PC-9 (cell line): Measurements from ENCODE around the gene MAPK8IP3. TPM values are rescaled to one million over a fixed set of nuclear protein-coding genes. Genes with fewer than 3 reads are reported as not detected.

ENCODE experiments used
- BruUV-seq: library from RNA; stranded (reverse); fragments of 400-500 nt; replicated peaks from 2 replicates; lab custom pipeline; 2021; lab: Mats Ljungman, UMichigan
- CTCF ChIA-PET: fragments of 300-600 bp; sonication (Branson Sonifier 250); formaldehyde crosslinking; loops from one replicate; lab custom pipeline; 2022; ENCODE audit warnings: antibody characterized with exemption; lab: Charles Lee
- POLR2A ChIA-PET: fragments of 300-600 bp; sonication (Branson Sonifier 250); formaldehyde crosslinking; loops from one replicate; lab custom pipeline; 2022; ENCODE audit warnings: antibody characterized with exemption; ENCODE audit not compliant: unreplicated experiment; lab: Charles Lee
- DNase-seq, 2 experiments: peaks; one replicate each; pipeline versions ENCODE4 v3.0.0 to v3.0.0-alpha.2; 2015 to 2022; ENCODE audit warnings: mixed read lengths in 1 of 2
- H2AFZ ChIP-seq: fragments of 200-600 bp; sonication (generic); 2 replicates; pipeline ENCODE4 v1.8.1; 2017; ENCODE audit warnings: antibody characterized with exemption
- H3F3A ChIP-seq: fragments of 200-600 bp; sonication (generic); 2 replicates; pipeline ENCODE4 v1.8.1; 2017; ENCODE audit warnings: antibody characterized with exemption, mild to moderate bottlenecking, low read depth; ENCODE audit not compliant: insufficient read depth
- H3K27ac ChIP-seq: fragments of 200-600 bp; sonication (generic); 2 replicates; pipeline ENCODE4 v1.6.1; 2016; ENCODE audit warnings: mixed run types
- H3K27me3 ChIP-seq: fragments of 200-600 bp; sonication (generic); 2 replicates; pipeline ENCODE4 v1.6.1; 2016; ENCODE audit warnings: low read depth, mixed run types; ENCODE audit not compliant: insufficient read depth
- H3K36me3 ChIP-seq: fragments of 200-600 bp; sonication (generic); 2 replicates; pipeline ENCODE4 v1.6.1; 2016; ENCODE audit warnings: low read depth, mixed run types
- H3K4me1 ChIP-seq: fragments of 200-600 bp; sonication (generic); replicated peaks from 2 replicates; pipeline ENCODE4 v1.6.1; 2016; ENCODE audit warnings: mixed run types; ENCODE audit not compliant: insufficient read depth
- H3K4me2 ChIP-seq: fragments of 200-600 bp; sonication (generic); 2 replicates; pipeline ENCODE4 v1.6.1; 2017; ENCODE audit warnings: mixed run types
- H3K4me3 ChIP-seq: fragments of 200-600 bp; sonication (generic); 2 replicates; pipeline ENCODE4 v1.6.1; 2016; ENCODE audit warnings: mixed run types
- H3K79me2 ChIP-seq: fragments of 200-600 bp; sonication (generic); 2 replicates; pipeline ENCODE4 v1.6.1; 2017; ENCODE audit warnings: low read depth, mixed run types
- H3K9me2 ChIP-seq: fragments of 200-600 bp; sonication (generic); 2 replicates; pipeline ENCODE4 v1.8.1; 2017; ENCODE audit warnings: mild to moderate bottlenecking; ENCODE audit not compliant: insufficient read depth
- H3K9me3 ChIP-seq: fragments of 200-600 bp; sonication (generic); 2 replicates; pipeline ENCODE4 v1.8.1; 2016; ENCODE audit warnings: low read depth; ENCODE audit not compliant: insufficient read depth
- H4K20me1 ChIP-seq: fragments of 200-600 bp; sonication (generic); 2 replicates; pipeline ENCODE4 v1.8.1; 2017; ENCODE audit not compliant: insufficient read depth
- EZH2 ChIP-seq: fragments of 200-600 bp; sonication (generic); IDR thresholded peaks from 2 replicates; pipeline ENCODE4 v1.8.0; 2017; ENCODE audit warnings: antibody characterized with exemption, low read depth
- intact Hi-C: fragments of 100-400 bp; cut with micrococcal nuclease; formaldehyde crosslinking; loops from one replicate; pipeline ENCODE4 v1.10.0; 2022; ENCODE audit not compliant: unreplicated experiment
- total RNA-seq: library from RNA; stranded (reverse); gene quantifications from 2 replicates; pipeline ENCODE4 v1.2.3, GENCODE V29; 2021
- TF ChIP-seq, protein P1 (sequence below): fragments of 200-600 bp; sonication (generic); conservative IDR thresholded peaks from 2 replicates; pipeline ENCODE4 v1.6.1; 2017; ENCODE audit warnings: mixed run types, antibody characterized with exemption, mild to moderate bottlenecking, moderate library complexity

MAPK8IP3 gene
- total RNA-seq, 1 experiment from 2014 or later = 125 TPM

- H3K9me2 ChIP-seq = no peaks in the 10 kb centered on the region
- H3K4me1 ChIP-seq = peaks cover 14% of the 10 kb centered on the region
- peaks cover 27% of the 10 kb centered on the region for H3K79me2 ChIP-seq
- no peak overlapping the region for H2AFZ ChIP-seq
- no TSS peak for BruUV-seq
- intact Hi-C loops = loop anchor here (5.0 kb wide), 2 partner anchors 92 to 193 kb away; partner anchors contain the start of genes JPT2 and RPS2
- H3K4me3 ChIP-seq = peak overlapping the region; percentile 77; the same call in 1 of the 2 replicates
- no peaks in the 10 kb centered on the region for H3K27me3 ChIP-seq
- CTCF ChIA-PET = no interaction called here
- POLR2A ChIA-PET = interaction anchor here (0.6 to 0.7 kb wide), 2 partner anchors 13 to 24 kb away, joined by 3 to 4 read pairs; partner anchors contain the start of genes NUBP2 and SPSB3
- H4K20me1 ChIP-seq = peaks cover 11% of the 10 kb centered on the region
- H3F3A ChIP-seq = peaks cover 31% of the 10 kb centered on the region; the same call in 1 of the 2 replicates
- no peaks in the 10 kb centered on the region for H3K9me3 ChIP-seq
- peak overlapping the region; percentile 99; the same call in 1 of the 2 replicates for H3K4me2 ChIP-seq
- H3K27ac ChIP-seq = no peak overlapping the region
- TF ChIP-seq, protein P1, sequence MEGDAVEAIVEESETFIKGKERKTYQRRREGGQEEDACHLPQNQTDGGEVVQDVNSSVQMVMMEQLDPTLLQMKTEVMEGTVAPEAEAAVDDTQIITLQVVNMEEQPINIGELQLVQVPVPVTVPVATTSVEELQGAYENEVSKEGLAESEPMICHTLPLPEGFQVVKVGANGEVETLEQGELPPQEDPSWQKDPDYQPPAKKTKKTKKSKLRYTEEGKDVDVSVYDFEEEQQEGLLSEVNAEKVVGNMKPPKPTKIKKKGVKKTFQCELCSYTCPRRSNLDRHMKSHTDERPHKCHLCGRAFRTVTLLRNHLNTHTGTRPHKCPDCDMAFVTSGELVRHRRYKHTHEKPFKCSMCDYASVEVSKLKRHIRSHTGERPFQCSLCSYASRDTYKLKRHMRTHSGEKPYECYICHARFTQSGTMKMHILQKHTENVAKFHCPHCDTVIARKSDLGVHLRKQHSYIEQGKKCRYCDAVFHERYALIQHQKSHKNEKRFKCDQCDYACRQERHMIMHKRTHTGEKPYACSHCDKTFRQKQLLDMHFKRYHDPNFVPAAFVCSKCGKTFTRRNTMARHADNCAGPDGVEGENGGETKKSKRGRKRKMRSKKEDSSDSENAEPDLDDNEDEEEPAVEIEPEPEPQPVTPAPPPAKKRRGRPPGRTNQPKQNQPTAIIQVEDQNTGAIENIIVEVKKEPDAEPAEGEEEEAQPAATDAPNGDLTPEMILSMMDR = no peak
- no peak for TF ChIP-seq EZH2
- DNase-seq = no peak
- 0 out of 2 replicates have a peak, but pooled peaks cover 5% of the 10 kb centered on the region for H3K36me3 ChIP-seq
These were observed 63.7 kb downstream of the MAPK8IP3 start for GRCh38 chr16:1769402-1770300.

- peak overlapping the region; percentile 99 for H3K4me2 ChIP-seq
- H3K27me3 ChIP-seq = no peaks in the 10 kb centered on the region
- H3K9me3 ChIP-seq = no peaks in the 10 kb centered on the region
- peaks cover 36% of the 10 kb centered on the region for H3K79me2 ChIP-seq
- H3K4me3 ChIP-seq = peak overlapping the region; percentile 77
- H3F3A ChIP-seq = peaks cover 32% of the 10 kb centered on the region; the same call in 1 of the 2 replicates
- intact Hi-C loops = loop anchor here (5.0 kb wide), 2 partner anchors 93 to 192 kb away; partner anchors contain the start of genes JPT2 and RPS2
- TF ChIP-seq, protein P1 = no peak
- no peak for TF ChIP-seq EZH2
- peaks cover 19% of the 10 kb centered on the region for H4K20me1 ChIP-seq
- BruUV-seq = no TSS peak
- ChIA-PET CTCF (interaction anchor here (0.6 kb wide), 1 partner anchor 159 kb away, joined by 3 read pairs; no protein-coding TSS in a partner anchor), POLR2A (interaction anchor here (0.6 to 0.7 kb wide), 3 partner anchors 25 to 118 kb away, joined by 3 to 4 read pairs (median 3); no protein-coding TSS in a partner anchor)
- no peak overlapping the region for H2AFZ ChIP-seq
- no peak overlapping the region for H3K27ac ChIP-seq
- DNase-seq = peak in 1 of 2 experiments; percentile 74
- peaks cover 19% of the 10 kb centered on the region for H3K4me1 ChIP-seq
- H3K9me2 ChIP-seq = no peaks in the 10 kb centered on the region
- H3K36me3 ChIP-seq = 0 out of 2 replicates have a peak, but pooled peaks cover 5% of the 10 kb centered on the region
These were observed 64.6 kb downstream of the MAPK8IP3 start for GRCh38 chr16:1770328-1771187.
